Measurements from ENCODE around the gene CKAP4. TPM values are rescaled to one million over a fixed set of nuclear protein-coding genes. Genes with fewer than 3 reads are reported as not detected.

CKAP4 gene
- total RNA-seq, 4 donors from 2014 or later = 58.9 to 127 (median 103) TPM

DNA sequence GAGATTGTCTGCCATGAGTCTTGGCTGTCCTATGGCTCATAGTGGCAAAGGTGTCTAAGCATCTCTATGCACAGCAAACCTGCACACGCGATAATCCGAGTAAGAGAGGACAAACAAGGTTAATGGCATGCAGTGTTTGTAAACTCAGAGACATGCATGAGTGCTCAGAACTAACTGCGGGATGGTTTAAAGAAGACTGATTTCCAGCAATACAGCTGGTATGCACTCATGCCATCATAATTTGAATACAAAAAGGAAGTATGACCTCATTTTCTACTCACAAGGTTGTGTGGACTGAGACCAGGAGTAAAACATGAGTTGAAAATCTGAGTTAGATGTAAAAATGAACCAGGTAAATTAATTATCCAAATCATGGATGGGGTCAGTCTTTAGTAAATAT is 38.2 kb upstream of the CKAP4 start:
- no peaks in the 10 kb centered on the region for H3K36me3 ChIP-seq
- WGBS, 2 donors = 69 to 77% methylated on average over 4 of the region's 4 CpGs
- no peak overlapping the region for H3K27ac ChIP-seq
- H3K4me3 ChIP-seq = no peak overlapping the region
- no peak for DNase-seq
- H3K9me3 ChIP-seq = no peaks in the 10 kb centered on the region
- TF ChIP-seq POLR2A (IDR thresholded peaks at IDR 0.05) = no peak
- TF ChIP-seq, protein P1, sequence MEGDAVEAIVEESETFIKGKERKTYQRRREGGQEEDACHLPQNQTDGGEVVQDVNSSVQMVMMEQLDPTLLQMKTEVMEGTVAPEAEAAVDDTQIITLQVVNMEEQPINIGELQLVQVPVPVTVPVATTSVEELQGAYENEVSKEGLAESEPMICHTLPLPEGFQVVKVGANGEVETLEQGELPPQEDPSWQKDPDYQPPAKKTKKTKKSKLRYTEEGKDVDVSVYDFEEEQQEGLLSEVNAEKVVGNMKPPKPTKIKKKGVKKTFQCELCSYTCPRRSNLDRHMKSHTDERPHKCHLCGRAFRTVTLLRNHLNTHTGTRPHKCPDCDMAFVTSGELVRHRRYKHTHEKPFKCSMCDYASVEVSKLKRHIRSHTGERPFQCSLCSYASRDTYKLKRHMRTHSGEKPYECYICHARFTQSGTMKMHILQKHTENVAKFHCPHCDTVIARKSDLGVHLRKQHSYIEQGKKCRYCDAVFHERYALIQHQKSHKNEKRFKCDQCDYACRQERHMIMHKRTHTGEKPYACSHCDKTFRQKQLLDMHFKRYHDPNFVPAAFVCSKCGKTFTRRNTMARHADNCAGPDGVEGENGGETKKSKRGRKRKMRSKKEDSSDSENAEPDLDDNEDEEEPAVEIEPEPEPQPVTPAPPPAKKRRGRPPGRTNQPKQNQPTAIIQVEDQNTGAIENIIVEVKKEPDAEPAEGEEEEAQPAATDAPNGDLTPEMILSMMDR (IDR thresholded peaks at IDR 0.05) = no peak
- no peaks in the 10 kb centered on the region for H3K27me3 ChIP-seq
- intact Hi-C loops (cut with DNase I) = no loop called here
- H3K4me1 ChIP-seq = peaks cover 0 to 54% (median 14%) of the 10 kb centered on the region in 3 donors

GRCh38 chr12:106284358-106285105 is 36.7 kb upstream of the CKAP4 start:
- peaks cover 0 to 49% (median 14%) of the 10 kb centered on the region in 3 donors for H3K4me1 ChIP-seq
- TF ChIP-seq, protein P1 (IDR thresholded peaks at IDR 0.05) = no peak
- no peak for TF ChIP-seq POLR2A (IDR thresholded peaks at IDR 0.05)
- 35 to 41% methylated on average over 10 of the region's 10 CpGs for WGBS, 2 donors
- peak overlapping the region in 1 of 4 donors; percentile 48 for H3K27ac ChIP-seq
- no peaks in the 10 kb centered on the region for H3K9me3 ChIP-seq
- intact Hi-C loops (cut with DNase I) = no loop called here
- DNase-seq = no peak
- no peaks in the 10 kb centered on the region for H3K27me3 ChIP-seq
- no peak overlapping the region for H3K4me3 ChIP-seq
- H3K36me3 ChIP-seq = no peaks in the 10 kb centered on the region

GRCh38 chr12:106282457-106283097 is 34.8 kb upstream of the CKAP4 start:
- WGBS, 2 donors = 23 to 28% methylated on average over 6 to 7 of the region's 7 CpGs
- no peak for DNase-seq
- intact Hi-C loops (cut with DNase I) = loop anchor here (2.0 kb wide), 1 partner anchor 56 kb away; no protein-coding TSS in a partner anchor

DNA sequence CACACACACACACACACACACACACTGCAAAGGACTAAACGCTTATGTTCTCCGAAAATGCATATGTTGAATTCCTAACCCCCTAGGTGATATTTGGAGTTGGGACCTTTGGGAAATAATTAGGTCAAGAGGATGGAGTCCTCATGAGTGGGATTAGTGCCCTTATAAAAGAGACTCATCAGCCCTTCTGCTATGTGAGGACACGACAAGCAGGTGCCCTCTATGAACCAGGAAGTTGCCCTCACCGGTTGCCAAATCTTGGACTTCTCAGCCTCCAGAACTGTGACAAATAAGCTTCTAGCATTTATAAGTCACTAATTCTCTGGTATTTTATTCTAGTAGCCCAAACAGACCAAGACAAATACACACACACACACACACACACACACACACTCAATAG is 34.0 kb upstream of the CKAP4 start:
- no peaks in the 10 kb centered on the region for H3K27me3 ChIP-seq
- no peaks in the 10 kb centered on the region for H3K9me3 ChIP-seq
- DNase-seq = no peak
- no peak overlapping the region for H3K4me3 ChIP-seq
- TF ChIP-seq POLR2A (IDR thresholded peaks at IDR 0.05) = no peak
- TF ChIP-seq, protein P1 (IDR thresholded peaks at IDR 0.05) = no peak
- peaks cover 0 to 28% (median 5%) of the 10 kb centered on the region in 3 donors for H3K4me1 ChIP-seq
- H3K27ac ChIP-seq = no peak overlapping the region
- H3K36me3 ChIP-seq = no peaks in the 10 kb centered on the region
- intact Hi-C loops (cut with DNase I) = loop anchor here (2.0 kb wide), 1 partner anchor 55 kb away; no protein-coding TSS in a partner anchor
- 74 to 88% methylated on average over 4 of the region's 4 CpGs for WGBS, 2 donors

More at GRCh38 chr12:106282457-106283097, 34.8 kb upstream of the CKAP4 start:
- Histone ChIP-seq H3K27me3 (no peaks in the 10 kb centered on the region), H3K27ac (no peak overlapping the region), H3K36me3 (no peaks in the 10 kb centered on the region), H3K4me3 (no peak overlapping the region), H3K9me3 (no peaks in the 10 kb centered on the region), H3K4me1 (peaks cover 0 to 29% (median 4%) of the 10 kb centered on the region in 3 donors)
- no peak for TF ChIP-seq POLR2A (IDR thresholded peaks at IDR 0.05)
- TF ChIP-seq, protein P1 (IDR thresholded peaks at IDR 0.05) = peak; percentile 60 to 90 (median 82)
